Fibroblast of villous mesenchyme (primary cell): ENCODE data around the gene OSBPL10. TPM values are rescaled to one million over a fixed set of nuclear protein-coding genes. Genes with fewer than 3 reads are reported as not detected.
"Not testable (repeated sequence)": the region's sequence is repeated elsewhere in the genome, so short reads cannot be mapped to it uniquely, and the experiment has no call there.

Source experiments
- DNase-seq: peaks from one replicate; pipeline ENCODE4 v3.0.0-alpha.2; 2010; ENCODE audit warnings: low read depth
- H3K4me3 ChIP-seq: 2 replicates; pipeline ENCODE4 v1.5.1; 2011; ENCODE audit warnings: low read depth, mild to moderate bottlenecking, low read length
- total RNA-seq: library from RNA; depleted of rRNA; stranded (reverse); fragments of >200 nt; gene quantifications from 2 replicates; pipeline ENCODE4 v1.2.3, GENCODE V29; 2012
- TF ChIP-seq, protein P1 (sequence below): IDR thresholded peaks from 2 replicates; pipeline ENCODE4 v1.5.1; 2012; ENCODE audit warnings: low read depth, mild to moderate bottlenecking, low read length; ENCODE audit not compliant: insufficient read depth

Gene OSBPL10
- total RNA-seq, 1 donor, result 7.3 TPM

DNA sequence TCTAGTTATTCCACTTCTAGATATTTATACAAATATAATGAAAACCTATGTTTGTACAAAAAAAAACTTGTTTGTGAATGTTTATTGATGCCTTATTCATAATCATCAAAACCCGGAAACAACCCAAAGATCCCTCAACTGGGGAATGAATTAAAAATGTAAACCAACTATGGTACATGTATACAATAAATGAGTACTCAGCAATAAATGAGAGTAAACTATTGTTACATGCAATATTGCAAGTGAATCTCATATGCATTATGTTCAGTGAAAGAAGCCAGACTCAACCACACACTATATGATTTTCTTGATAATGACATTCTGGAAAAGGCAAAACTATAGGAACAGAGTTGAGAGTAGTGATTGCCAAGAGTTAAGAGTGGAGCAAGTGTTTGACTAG lies 12.8 kb upstream of the OSBPL10 start:
- no peak for DNase-seq
- TF ChIP-seq, protein P1, sequence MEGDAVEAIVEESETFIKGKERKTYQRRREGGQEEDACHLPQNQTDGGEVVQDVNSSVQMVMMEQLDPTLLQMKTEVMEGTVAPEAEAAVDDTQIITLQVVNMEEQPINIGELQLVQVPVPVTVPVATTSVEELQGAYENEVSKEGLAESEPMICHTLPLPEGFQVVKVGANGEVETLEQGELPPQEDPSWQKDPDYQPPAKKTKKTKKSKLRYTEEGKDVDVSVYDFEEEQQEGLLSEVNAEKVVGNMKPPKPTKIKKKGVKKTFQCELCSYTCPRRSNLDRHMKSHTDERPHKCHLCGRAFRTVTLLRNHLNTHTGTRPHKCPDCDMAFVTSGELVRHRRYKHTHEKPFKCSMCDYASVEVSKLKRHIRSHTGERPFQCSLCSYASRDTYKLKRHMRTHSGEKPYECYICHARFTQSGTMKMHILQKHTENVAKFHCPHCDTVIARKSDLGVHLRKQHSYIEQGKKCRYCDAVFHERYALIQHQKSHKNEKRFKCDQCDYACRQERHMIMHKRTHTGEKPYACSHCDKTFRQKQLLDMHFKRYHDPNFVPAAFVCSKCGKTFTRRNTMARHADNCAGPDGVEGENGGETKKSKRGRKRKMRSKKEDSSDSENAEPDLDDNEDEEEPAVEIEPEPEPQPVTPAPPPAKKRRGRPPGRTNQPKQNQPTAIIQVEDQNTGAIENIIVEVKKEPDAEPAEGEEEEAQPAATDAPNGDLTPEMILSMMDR, result no peak
- no peak overlapping the region for H3K4me3 ChIP-seq

DNA sequence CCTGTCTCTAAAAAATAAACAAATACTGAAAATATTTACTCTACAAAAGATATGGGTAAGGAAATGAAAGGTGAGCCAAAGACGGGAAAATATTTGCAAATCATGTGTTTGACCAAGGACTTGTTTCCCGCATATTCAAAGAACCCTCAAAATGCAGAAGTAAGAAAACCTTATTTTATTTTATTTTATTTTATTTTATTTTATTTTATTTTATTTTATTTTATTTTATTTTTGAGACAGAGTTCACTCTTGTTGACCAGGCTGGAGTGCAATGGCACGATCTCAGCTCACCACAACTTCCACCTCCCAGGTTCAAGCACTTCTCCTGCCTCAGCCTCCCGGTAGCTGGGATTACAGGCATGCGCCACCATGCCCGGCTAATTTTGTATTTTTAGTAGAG lies 11.9 kb upstream of the OSBPL10 start:
- not testable (repeated sequence) for H3K4me3 ChIP-seq, DNase-seq

DNA sequence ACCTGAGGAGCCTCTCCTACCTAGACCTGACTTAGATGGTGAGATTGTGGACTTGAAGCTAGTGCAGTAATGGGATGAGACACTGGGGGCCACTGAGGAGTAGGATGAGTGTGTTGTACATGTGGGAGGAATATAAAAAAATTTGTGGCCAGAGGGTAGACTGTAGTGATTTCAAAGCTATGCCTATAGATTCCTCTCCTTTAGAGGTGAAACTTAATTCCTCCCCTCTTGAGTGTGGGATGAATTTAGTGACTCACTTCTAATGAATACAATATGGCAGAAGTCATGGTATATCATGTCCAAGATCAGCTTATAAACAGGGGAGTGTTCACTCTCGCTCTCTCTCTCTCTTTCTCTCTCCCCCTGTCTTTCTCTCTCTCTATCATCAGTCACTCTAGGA lies 7.2 kb upstream of the OSBPL10 start:
- H3K4me3 ChIP-seq, result no peak overlapping the region
- TF ChIP-seq, protein P1, result no peak
- no peak for DNase-seq

DNA sequence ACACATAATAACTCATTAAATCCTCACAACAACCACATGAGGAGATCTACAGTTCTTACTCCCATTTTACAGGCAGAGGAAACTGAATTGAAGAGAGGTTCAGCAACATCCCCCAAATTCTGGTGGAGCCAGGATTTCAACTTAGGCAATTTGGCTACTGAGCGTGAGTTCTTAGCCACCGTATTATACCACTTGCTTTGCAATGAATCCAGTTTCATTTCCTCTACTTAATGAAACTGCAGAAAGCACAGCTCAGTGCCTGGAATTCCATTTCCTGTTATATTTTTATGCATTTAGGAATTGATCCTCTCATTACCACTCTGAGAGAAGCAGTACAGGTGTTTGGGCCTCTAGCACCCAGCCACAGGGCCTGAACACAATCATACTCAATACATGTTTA lies 4.8 kb upstream of the OSBPL10 start:
- DNase-seq, result no peak
- TF ChIP-seq, protein P1, result no peak
- H3K4me3 ChIP-seq, result no peak overlapping the region

DNA sequence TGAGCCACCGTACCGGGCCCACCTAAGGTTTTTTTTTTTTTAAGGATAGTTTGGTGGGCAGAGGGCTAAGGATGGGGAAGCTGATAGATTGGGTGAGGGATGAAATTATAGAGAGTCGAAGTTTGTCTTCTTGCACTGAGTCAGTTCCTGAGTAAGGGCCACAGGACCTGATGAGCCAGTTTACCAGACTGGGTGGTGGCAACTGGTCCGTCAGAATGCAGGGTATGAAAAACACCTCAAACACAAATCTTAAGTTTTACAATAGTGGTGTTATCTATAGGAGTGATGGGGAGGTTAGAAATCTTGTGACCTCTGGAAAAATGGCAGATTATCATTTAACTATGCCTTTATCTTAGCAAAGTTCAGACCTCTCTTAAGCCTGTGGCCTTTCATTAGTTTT lies 3.3 kb upstream of the OSBPL10 start:
- TF ChIP-seq, protein P1, result no peak
- no peak overlapping the region for H3K4me3 ChIP-seq
- DNase-seq, result no peak

DNA sequence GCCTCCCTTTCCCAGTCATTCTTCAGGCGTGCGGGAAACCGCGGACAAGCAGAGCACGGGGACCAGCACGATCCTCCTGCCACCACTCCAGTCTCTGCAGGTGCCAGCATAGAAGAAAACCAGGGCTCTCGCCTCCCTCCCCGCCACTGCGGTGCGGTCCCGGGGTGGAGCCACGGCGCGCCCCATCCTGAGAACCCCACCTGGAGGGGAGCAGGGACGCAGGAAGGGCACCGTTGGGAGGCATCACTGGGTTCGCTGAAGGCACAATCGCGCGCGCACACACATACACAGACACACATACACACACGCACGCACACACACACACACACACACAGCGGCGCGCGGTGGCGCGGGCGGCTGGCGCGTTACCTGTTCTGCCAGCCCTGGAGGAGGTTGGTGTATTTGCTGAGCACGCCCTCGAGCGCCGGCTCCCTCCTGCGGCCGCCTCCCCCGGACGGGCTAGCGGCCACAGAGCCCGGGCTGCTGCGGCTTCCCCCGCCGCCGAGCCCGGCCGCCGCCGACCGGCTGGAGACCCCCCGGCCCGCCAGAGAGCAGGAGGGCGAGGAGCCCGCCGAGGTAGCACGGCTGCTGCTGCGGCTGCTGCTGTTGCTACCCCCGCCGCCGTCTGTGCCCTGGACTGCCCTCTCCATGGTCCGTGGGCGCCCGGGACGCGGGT lies 394 bp downstream of the OSBPL10 start:
- peak overlapping the region; percentile 98 for H3K4me3 ChIP-seq
- peak; percentile 65 for DNase-seq
- TF ChIP-seq, protein P1, result no peak

DNA sequence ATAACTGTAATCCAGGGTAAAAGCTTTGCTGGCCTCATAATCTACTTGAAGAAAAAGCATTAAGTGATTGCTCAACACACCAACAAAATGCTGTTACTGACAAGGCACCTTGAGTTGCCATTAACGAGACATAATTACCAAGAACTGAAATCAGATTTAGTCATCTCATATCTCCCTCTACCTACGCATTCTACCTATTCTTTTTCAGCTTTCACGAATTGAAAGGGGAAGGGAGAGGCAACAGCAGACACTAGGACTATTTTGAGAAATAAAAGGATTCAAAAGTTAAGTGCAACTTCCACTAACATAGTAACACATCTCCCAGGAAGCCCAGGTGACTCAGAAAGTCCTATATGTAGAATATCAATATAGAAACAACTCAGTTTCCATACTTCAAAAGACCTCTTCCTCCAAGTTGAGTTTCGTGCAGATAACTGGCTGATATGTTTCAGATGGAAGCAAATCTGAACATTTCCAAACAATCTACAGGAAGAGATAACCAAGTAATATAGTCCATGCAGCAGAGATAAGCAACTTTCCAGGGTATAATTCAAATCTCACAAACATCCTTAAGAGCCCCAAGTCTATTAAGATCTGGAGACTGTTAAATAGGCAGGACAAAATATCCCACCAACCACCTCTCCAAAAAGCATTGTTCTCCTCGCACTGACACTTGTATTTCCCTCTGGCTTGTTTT lies 1.9 kb downstream of the OSBPL10 start:
- TF ChIP-seq, protein P1, result no peak
- H3K4me3 ChIP-seq, result peak overlapping the region; percentile 98
- DNase-seq, result peak; percentile 57
